CD4-positive, alpha-beta memory T cell (primary cell): Measurements from ENCODE around the gene INTS15. TPM values are rescaled to one million over a fixed set of nuclear protein-coding genes. Genes with fewer than 3 reads are reported as not detected.

Source experiments
- CTCF ChIA-PET: fragments of 350-600 bp; sonication (Branson Sonifier 250); formaldehyde crosslinking; loops from one replicate; lab custom pipeline; 2021; ENCODE audit warnings: inconsistent platforms; ENCODE audit not compliant: partially characterized antibody; lab: Charles Lee
- POLR2A ChIA-PET: fragments of 350-600 bp; sonication (Branson Sonifier 250); formaldehyde crosslinking; loops from one replicate; lab custom pipeline; 2021; ENCODE audit not compliant: partially characterized antibody; lab: Charles Lee
- DNase-seq, 5 donors: peaks; one replicate each; pipeline versions ENCODE4 v3.0.0 to v3.0.0-alpha.2; 2020 to 2022; ENCODE audit warnings: mixed read lengths in 1 of 5
- H3K27ac ChIP-seq: one replicate; pipeline ENCODE4 v1.7.0; 2013; ENCODE audit warnings: low read depth, low read length
- H3K27me3 ChIP-seq: 2 replicates; pipeline ENCODE4 v1.7.0; 2013; ENCODE audit warnings: mild to moderate bottlenecking, low read length, moderate library complexity; ENCODE audit not compliant: insufficient read depth
- H3K36me3 ChIP-seq: 2 replicates; pipeline ENCODE4 v1.7.0; 2013; ENCODE audit warnings: mild to moderate bottlenecking, low read length, moderate library complexity; ENCODE audit not compliant: insufficient read depth
- H3K4me1 ChIP-seq: 2 replicates; pipeline ENCODE4 v1.7.0; 2013; ENCODE audit warnings: mild to moderate bottlenecking, low read length, moderate library complexity; ENCODE audit not compliant: insufficient read depth
- H3K4me3 ChIP-seq, 2 donors: one replicate each; pipeline ENCODE4 v1.7.0; 2013; ENCODE audit warnings: low read length in 2 of 2, mild to moderate bottlenecking in 1 of 2
- H3K9me3 ChIP-seq, 2 donors: one replicate each; pipeline ENCODE4 v1.7.0; 2013; ENCODE audit warnings: low read length in 2 of 2, control low read depth in 1 of 2; ENCODE audit not compliant: control insufficient read depth in 1 of 2
- H3K27ac Mint-ChIP-seq, 7 donors: one replicate each; pipeline ENCODE4 v1.8.0; 2020 to 2021; ENCODE audit warnings: mixed read lengths in 7 of 7, mild to moderate bottlenecking in 6 of 7, inconsistent platforms in 3 of 7, moderate library complexity in 3 of 7
- H3K27me3 Mint-ChIP-seq, 2 donors: one replicate each; pipeline ENCODE4 v1.8.0; 2020 to 2021; ENCODE audit warnings: mixed read lengths in 2 of 2
- H3K36me3 Mint-ChIP-seq, 2 donors: one replicate each; pipeline ENCODE4 v1.8.0; 2020 to 2021; ENCODE audit warnings: mixed read lengths in 2 of 2, inconsistent platforms in 1 of 2, mild to moderate bottlenecking in 1 of 2
- H3K4me1 Mint-ChIP-seq, 4 donors: one replicate each; pipeline ENCODE4 v1.8.0; 2020 to 2021; ENCODE audit warnings: mixed read lengths in 4 of 4, mild to moderate bottlenecking in 1 of 4
- H3K4me3 Mint-ChIP-seq, 8 donors: one replicate each; pipeline ENCODE4 v1.8.0; 2020 to 2021; ENCODE audit warnings: mixed read lengths in 8 of 8, mild to moderate bottlenecking in 7 of 8, moderate library complexity in 6 of 8, inconsistent platforms in 3 of 8
- H3K9me3 Mint-ChIP-seq, 8 donors: one replicate each; pipeline ENCODE4 v1.8.0; 2020 to 2021; ENCODE audit warnings: mixed read lengths in 8 of 8, mild to moderate bottlenecking in 5 of 8, inconsistent platforms in 3 of 8, moderate library complexity in 1 of 8
- intact Hi-C: fragments of 100-400 bp; cut with micrococcal nuclease; formaldehyde crosslinking; loops from one replicate; pipeline ENCODE4 v1.15.1; 2023
- polyA plus RNA-seq, 2 donors: library from polyadenylated mRNA; unstranded; fragments of 300-500 nt; fragmentation: Illumina TruSeq; gene quantifications; one replicate each; pipeline ENCODE4 v1.2.3, GENCODE V29; 2021
- total RNA-seq, 2 experiments: library from RNA; stranded (reverse); gene quantifications; one replicate each; pipeline ENCODE4 v1.2.3, GENCODE V29; 2021

Gene INTS15
- total and polyA plus RNA-seq, 4 experiments from 2014 or later = 25.4 to 62.1 (median 47.0) TPM

DNA sequence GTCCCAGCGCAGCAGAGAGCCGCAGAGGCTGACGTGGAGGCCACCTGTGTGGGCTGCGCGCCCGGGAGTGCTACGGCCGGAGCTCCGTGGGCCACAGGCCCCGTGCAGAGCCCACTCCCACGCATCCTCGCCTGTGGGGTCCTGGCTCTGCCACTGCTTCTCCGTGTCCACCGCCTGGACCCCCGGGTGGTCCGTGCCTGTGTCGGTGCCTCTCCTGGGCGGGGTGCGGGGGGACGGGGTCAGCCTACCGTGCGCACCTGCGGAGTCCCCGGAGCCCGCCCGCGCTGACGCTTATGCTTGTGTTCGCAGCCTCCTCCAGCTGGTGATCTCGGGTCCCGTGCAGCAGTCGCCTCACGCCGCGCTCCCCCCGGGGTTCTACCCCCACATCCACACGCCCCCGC, 17.8 kb downstream of the INTS15 start:
- CTCF ChIA-PET = no interaction called here
- H3K9me3 ChIP-seq = no peaks in the 10 kb centered on the region
- no peak overlapping the region for H3K27ac Mint-ChIP-seq
- no peaks in the 10 kb centered on the region for H3K27me3 ChIP-seq
- peaks cover 0 to 6% (median 2%) of the 10 kb centered on the region in 4 donors for H3K4me1 Mint-ChIP-seq
- H3K4me3 ChIP-seq = no peak overlapping the region
- peaks cover 0 to 2% (median 0%) of the 10 kb centered on the region in 8 donors for H3K9me3 Mint-ChIP-seq
- no peak overlapping the region for H3K4me3 Mint-ChIP-seq
- H3K36me3 ChIP-seq = peaks cover 19% of the 10 kb centered on the region
- H3K27me3 Mint-ChIP-seq = peaks cover 2% of the 10 kb centered on the region in 2 donors
- intact Hi-C loops = no loop called here
- H3K36me3 Mint-ChIP-seq = peaks cover 8 to 35% of the 10 kb centered on the region in 2 donors
- DNase-seq = no peak
- no peak overlapping the region for H3K27ac ChIP-seq
- no peaks in the 10 kb centered on the region for H3K4me1 ChIP-seq
- POLR2A ChIA-PET = no interaction called here

DNA sequence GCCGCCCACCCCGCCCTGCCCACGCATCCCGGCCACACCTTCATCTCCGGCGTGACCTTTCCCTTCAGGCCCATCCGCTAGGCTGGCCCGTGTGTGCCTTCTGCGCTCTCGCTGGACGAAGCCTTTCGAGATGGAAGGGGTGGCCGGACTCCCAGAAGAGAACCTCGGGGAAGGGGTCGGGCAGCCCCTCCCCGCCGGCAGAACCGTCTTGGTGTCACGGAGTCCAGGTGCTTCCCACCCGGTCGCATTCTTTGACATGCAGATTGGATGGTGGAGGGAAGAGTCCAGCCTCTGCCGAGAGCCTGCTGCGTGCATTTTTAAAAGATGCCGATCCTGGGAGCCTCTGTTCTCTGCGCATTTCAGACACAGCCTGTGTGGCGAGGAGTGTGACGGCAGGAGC, 18.3 kb downstream of the INTS15 start:
- no peaks in the 10 kb centered on the region for H3K9me3 ChIP-seq
- H3K4me3 Mint-ChIP-seq = no peak overlapping the region
- H3K4me3 ChIP-seq = no peak overlapping the region
- H3K27ac Mint-ChIP-seq = no peak overlapping the region
- peaks cover 5% of the 10 kb centered on the region in 2 donors for H3K27me3 Mint-ChIP-seq
- no peak overlapping the region for H3K27ac ChIP-seq
- intact Hi-C loops = no loop called here
- H3K4me1 Mint-ChIP-seq = peaks cover 0 to 6% (median 2%) of the 10 kb centered on the region in 4 donors
- H3K4me1 ChIP-seq = no peaks in the 10 kb centered on the region
- H3K9me3 Mint-ChIP-seq = peaks cover 0 to 2% (median 0%) of the 10 kb centered on the region in 8 donors
- POLR2A ChIA-PET = no interaction called here
- H3K36me3 ChIP-seq = peaks cover 17% of the 10 kb centered on the region
- CTCF ChIA-PET = interaction anchor here (0.8 to 1.2 kb wide), 2 partner anchors 9 to 55 kb away, joined by 3 read pairs; no protein-coding TSS in a partner anchor
- DNase-seq = no peak
- H3K27me3 ChIP-seq = no peaks in the 10 kb centered on the region
- H3K36me3 Mint-ChIP-seq = peaks cover 8 to 34% of the 10 kb centered on the region in 2 donors

DNA sequence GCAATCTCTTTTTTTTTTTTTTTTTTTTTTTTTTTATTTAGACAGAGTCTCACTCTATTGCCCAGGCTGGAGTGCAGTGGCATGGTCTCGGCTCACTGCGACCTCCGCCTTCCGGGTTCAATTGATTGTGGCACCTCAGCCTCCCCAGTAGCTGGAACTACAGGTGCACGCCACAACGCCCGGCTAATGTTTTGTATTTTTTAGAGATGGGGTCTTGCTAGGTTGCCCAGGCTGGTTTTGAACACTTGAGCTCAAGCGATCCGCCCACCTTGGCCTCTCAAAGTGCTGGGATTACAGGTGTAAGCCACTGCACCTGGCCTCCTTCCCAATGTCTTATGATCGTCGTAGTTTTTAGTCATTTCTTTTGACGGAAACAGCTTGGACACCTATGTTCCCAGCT, 19.0 kb downstream of the INTS15 start:
- H3K9me3 Mint-ChIP-seq = peaks cover 0 to 2% (median 0%) of the 10 kb centered on the region in 8 donors
- CTCF ChIA-PET = interaction anchor here (0.8 to 1.2 kb wide), 2 partner anchors 8 to 54 kb away, joined by 3 read pairs; no protein-coding TSS in a partner anchor
- POLR2A ChIA-PET = no interaction called here
- peaks cover 0 to 6% (median 2%) of the 10 kb centered on the region in 4 donors for H3K4me1 Mint-ChIP-seq
- H3K4me3 ChIP-seq = no peak overlapping the region
- intact Hi-C loops = no loop called here
- H3K27me3 ChIP-seq = no peaks in the 10 kb centered on the region
- H3K36me3 Mint-ChIP-seq = peaks cover 6 to 31% of the 10 kb centered on the region in 2 donors
- H3K36me3 ChIP-seq = peaks cover 14% of the 10 kb centered on the region
- H3K4me1 ChIP-seq = no peaks in the 10 kb centered on the region
- H3K27ac Mint-ChIP-seq = no peak overlapping the region
- no peaks in the 10 kb centered on the region for H3K9me3 ChIP-seq
- H3K4me3 Mint-ChIP-seq = no peak overlapping the region
- no peak for DNase-seq
- H3K27ac ChIP-seq = no peak overlapping the region
- peaks cover 5 to 6% of the 10 kb centered on the region in 2 donors for H3K27me3 Mint-ChIP-seq

DNA sequence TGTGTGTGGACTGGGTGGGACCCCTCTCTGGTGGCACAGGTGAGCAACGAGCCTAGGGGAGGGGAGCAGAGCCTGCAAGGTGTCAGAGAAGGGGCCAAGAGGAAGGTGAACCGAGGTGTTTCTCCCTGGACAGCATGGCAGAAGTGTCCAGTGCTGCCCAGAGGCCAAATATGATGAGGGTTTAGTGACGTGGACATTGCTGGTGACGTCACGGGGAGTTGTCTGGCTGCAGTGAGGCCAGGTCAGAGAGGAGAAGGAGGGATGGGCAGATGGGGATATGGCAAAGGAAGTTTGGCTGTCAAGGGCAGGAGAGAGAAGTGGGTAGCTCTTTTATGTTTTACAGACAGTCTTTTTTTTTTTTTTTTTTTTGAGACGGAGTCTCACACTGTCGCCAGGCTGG, 23.0 kb downstream of the INTS15 start:
- H3K27me3 Mint-ChIP-seq = peaks cover 10% of the 10 kb centered on the region in 2 donors
- peaks cover 3 to 17% (median 10%) of the 10 kb centered on the region in 4 donors for H3K4me1 Mint-ChIP-seq
- Histone ChIP-seq H3K4me3 (no peak overlapping the region), H3K9me3 (no peaks in the 10 kb centered on the region), H3K27me3 (peaks cover 5% of the 10 kb centered on the region), H3K27ac (no peak overlapping the region), H3K36me3 (peaks cover 5% of the 10 kb centered on the region), H3K4me1 (peaks cover 7% of the 10 kb centered on the region)
- ChIA-PET CTCF (interaction anchor here (0.9 kb wide), 1 partner anchor 19 kb away, joined by 3 read pairs; no protein-coding TSS in a partner anchor), POLR2A (no interaction called here)
- DNase-seq = no peak
- peaks cover 0 to 2% of the 10 kb centered on the region in 2 donors for H3K36me3 Mint-ChIP-seq
- no peak overlapping the region for H3K27ac Mint-ChIP-seq
- H3K4me3 Mint-ChIP-seq = peak overlapping the region in 1 of 8 donors; percentile 70
- intact Hi-C loops = no loop called here
- H3K9me3 Mint-ChIP-seq = peaks cover 0 to 3% (median 0%) of the 10 kb centered on the region in 8 donors

DNA sequence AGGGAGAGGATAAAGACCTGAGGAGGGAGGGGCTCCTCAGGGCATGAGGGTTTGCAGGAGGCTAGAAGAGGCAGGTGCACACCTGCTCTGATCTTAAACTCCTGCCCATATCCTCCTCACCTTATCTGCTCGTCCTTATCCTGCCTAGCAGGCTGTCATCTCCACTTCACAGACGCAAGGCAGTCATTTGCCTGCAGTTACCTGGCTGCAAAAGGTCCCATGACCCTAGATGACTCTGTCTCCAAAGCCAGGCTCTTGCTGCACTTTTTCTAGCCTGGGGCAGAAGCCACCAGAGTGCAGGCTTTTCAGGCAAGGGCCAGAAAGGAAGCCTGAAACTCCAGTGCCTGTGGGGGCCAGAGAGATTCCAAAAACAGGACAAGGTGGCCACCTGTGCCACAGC, 23.9 kb downstream of the INTS15 start:
- peaks cover 0 to 3% (median 0%) of the 10 kb centered on the region in 8 donors for H3K9me3 Mint-ChIP-seq
- ChIA-PET CTCF (no interaction called here), POLR2A (no interaction called here)
- Histone ChIP-seq H3K4me1 (peaks cover 7% of the 10 kb centered on the region), H3K27ac (no peak overlapping the region), H3K36me3 (no peaks in the 10 kb centered on the region), H3K9me3 (no peaks in the 10 kb centered on the region), H3K27me3 (peaks cover 5% of the 10 kb centered on the region), H3K4me3 (no peak overlapping the region)
- no peak overlapping the region for H3K27ac Mint-ChIP-seq
- DNase-seq = no peak
- intact Hi-C loops = no loop called here
- H3K4me3 Mint-ChIP-seq = peak overlapping the region in 2 of 8 donors; percentile 36 to 82
- H3K27me3 Mint-ChIP-seq = peaks cover 10% of the 10 kb centered on the region in 2 donors
- H3K4me1 Mint-ChIP-seq = peaks cover 4 to 20% (median 12%) of the 10 kb centered on the region in 4 donors
- H3K36me3 Mint-ChIP-seq = no peaks in the 10 kb centered on the region

DNA sequence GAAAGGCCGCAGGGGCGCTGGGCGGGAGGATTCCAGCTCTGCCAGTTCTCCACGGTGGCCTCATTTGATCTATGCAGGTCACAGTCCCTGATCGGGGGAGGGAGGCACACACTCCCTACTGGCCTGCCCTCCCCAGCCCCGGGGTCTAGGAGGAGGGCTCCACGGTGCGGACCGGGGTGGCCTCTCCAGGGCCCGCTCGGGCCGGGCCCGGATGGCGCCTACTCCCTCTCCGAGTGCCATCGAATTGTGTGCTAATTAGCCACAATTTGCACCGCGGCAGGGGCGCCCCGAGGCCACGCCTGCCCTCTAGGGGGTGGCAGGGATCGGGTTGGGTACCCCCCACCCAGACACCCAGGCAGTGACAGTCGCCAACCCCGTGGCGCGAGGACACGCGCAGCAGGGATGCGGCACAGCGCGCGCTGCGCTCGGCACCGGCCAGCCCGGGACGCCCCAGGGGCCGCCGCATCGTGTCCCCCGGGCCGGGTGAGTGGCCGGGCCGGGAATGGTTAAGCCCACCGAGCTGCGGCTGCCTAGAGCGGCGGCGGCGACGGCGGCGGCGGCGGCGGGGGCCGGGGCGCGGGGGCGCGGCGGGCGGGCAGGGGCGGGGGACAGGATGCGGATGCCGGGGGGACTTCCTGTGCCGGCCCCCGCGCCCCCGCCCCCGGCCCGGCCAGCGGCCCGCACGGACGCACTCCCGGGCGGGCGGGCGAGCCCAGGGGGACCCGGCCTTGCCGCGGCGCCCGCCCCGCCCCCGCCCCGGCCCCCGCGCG, 25.3 kb downstream of the INTS15 start, which contains the start of gene ZNF853:
ZNF853 (plus strand) TSS at position 658 of the 770 bp plus-strand sequence. CDS start 565 bp downstream, outside the sequence.
- intact Hi-C loops = no loop called here

More for the DNA sequence above, 25.3 kb downstream of the INTS15 start, which contains the start of gene ZNF853:
- Histone ChIP-seq H3K36me3 (no peaks in the 10 kb centered on the region), H3K27ac (no peak within 1 kb of the TSS), H3K4me3 (peak within 1 kb of the TSS in 1 of 2 donors; percentile 50), H3K4me1 (peaks cover 16% of the 10 kb centered on the region), H3K9me3 (no peaks in the 10 kb centered on the region), H3K27me3 (peaks cover 5% of the 10 kb centered on the region)
- Mint-ChIP-seq H3K27me3 (peaks cover 10% of the 10 kb centered on the region in 2 donors), H3K4me3 (peak within 1 kb of the TSS; percentile 79 to 85 (median 81)), H3K4me1 (peaks cover 12 to 32% (median 21%) of the 10 kb centered on the region in 4 donors), H3K9me3 (peaks cover 0 to 3% (median 0%) of the 10 kb centered on the region in 8 donors), H3K27ac (peak within 1 kb of the TSS in 2 of 7 donors; percentile 42 to 68), H3K36me3 (no peaks in the 10 kb centered on the region)
- POLR2A ChIA-PET = no interaction called here
- CTCF ChIA-PET = no interaction called here
- peak in 1 of 5 donors; percentile 20 for DNase-seq
